ENCODE measurements around the gene TPH2.

DNA sequence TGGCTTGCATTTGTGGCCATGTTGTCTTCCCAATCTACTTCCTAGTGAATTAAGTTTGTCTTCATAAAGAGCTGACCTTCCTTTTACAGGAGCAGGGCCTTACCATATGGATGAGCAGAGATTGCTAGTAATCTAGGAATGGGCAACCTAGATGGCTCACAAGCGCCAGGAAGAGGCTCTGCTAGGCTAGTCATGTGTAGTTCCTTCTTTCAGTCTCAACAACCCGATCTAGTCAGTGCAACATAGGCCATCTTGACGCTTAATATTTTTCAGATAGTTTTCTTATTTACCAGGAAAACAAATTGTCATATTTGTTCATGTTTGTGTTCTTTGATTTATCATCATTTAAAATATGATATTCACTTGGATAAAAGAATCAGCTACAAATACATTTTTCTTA, 48.2 kb upstream of the TPH2 start:
- TF ChIP-seq LEF1 (IDR thresholded peaks at IDR 0.05; ENCODE audit: borderline replicate concordance) (no peak), SP1 (IDR thresholded peaks at IDR 0.05) (no peak), NFRKB (IDR thresholded peaks at IDR 0.05) (no peak)
